Fibroblast of lung (primary cell): ENCODE measurements around the gene RETSAT.

ENCODE experiments used
- EZH2 ChIP-seq: IDR thresholded peaks from 2 replicates; pipeline ENCODE4 v1.5.1; 2012; ENCODE audit warnings: low read length, control low read depth, mild to moderate bottlenecking; ENCODE audit errors: missing control alignments
- TF ChIP-seq, protein P1 (sequence below), 2 donors: IDR thresholded peaks in 1 of 2; conservative IDR thresholded peaks in 1 of 2; 1 replicate in 1 of 2; 2 replicates in 1 of 2; pipeline ENCODE4 v1.5.1; 2011 to 2012; ENCODE audit warnings: low read length in 2 of 2, control low read depth in 1 of 2, inconsistent platforms in 1 of 2, low read depth in 1 of 2, mild to moderate bottlenecking in 1 of 2

- TF ChIP-seq, protein P1, sequence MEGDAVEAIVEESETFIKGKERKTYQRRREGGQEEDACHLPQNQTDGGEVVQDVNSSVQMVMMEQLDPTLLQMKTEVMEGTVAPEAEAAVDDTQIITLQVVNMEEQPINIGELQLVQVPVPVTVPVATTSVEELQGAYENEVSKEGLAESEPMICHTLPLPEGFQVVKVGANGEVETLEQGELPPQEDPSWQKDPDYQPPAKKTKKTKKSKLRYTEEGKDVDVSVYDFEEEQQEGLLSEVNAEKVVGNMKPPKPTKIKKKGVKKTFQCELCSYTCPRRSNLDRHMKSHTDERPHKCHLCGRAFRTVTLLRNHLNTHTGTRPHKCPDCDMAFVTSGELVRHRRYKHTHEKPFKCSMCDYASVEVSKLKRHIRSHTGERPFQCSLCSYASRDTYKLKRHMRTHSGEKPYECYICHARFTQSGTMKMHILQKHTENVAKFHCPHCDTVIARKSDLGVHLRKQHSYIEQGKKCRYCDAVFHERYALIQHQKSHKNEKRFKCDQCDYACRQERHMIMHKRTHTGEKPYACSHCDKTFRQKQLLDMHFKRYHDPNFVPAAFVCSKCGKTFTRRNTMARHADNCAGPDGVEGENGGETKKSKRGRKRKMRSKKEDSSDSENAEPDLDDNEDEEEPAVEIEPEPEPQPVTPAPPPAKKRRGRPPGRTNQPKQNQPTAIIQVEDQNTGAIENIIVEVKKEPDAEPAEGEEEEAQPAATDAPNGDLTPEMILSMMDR (conservative IDR thresholded peaks at IDR 0.05 in 1 of 2, IDR thresholded peaks at IDR 0.05 in 1 of 2; ENCODE audit: low read depth in 1 of 2, low read length in 2 of 2), result no peak
- no peak for TF ChIP-seq EZH2
Measured at GRCh38 chr2:85355521-85355920, 1.2 kb upstream of the RETSAT start.
